ENCODE results near the gene TAF8. TPM values are rescaled to one million over a fixed set of nuclear protein-coding genes. Genes with fewer than 3 reads are reported as not detected.

TAF8 gene
- total RNA-seq, 1 donor from 2014 or later, result 21.9 TPM

GRCh38 chr6:42128460-42129359, 78.4 kb downstream of the TAF8 start:
- no peaks in the 10 kb centered on the region for H3K9me3 Mint-ChIP-seq (ENCODE audit: unreplicated experiment)
- H3K4me3 Mint-ChIP-seq (ENCODE audit: unreplicated experiment), result no peak overlapping the region
- H3K36me3 Mint-ChIP-seq (ENCODE audit: low read depth, unreplicated experiment), result no peaks in the 10 kb centered on the region
- TF ChIP-seq CTCF (IDR thresholded peaks at IDR 0.05; ENCODE audit: unreplicated experiment), result no peak
- peaks cover 3% of the 10 kb centered on the region for H3K4me1 Mint-ChIP-seq (ENCODE audit: unreplicated experiment)
- DNase-seq (ENCODE audit: low spot score), result no peak
- H3K27ac Mint-ChIP-seq (ENCODE audit: unreplicated experiment), result no peak overlapping the region
- H3K27me3 Mint-ChIP-seq (ENCODE audit: unreplicated experiment), result peaks cover 3% of the 10 kb centered on the region

- DNase-seq (ENCODE audit: low spot score), result no peak
- Mint-ChIP-seq H3K27ac (ENCODE audit: unreplicated experiment) (no peak overlapping the region), H3K36me3 (ENCODE audit: low read depth, unreplicated experiment) (no peaks in the 10 kb centered on the region), H3K27me3 (ENCODE audit: unreplicated experiment) (peaks cover 3% of the 10 kb centered on the region), H3K4me3 (ENCODE audit: unreplicated experiment) (no peak overlapping the region), H3K9me3 (ENCODE audit: unreplicated experiment) (no peaks in the 10 kb centered on the region), H3K4me1 (ENCODE audit: unreplicated experiment) (peaks cover 3% of the 10 kb centered on the region)
- TF ChIP-seq CTCF (IDR thresholded peaks at IDR 0.05; ENCODE audit: unreplicated experiment), result no peak
Observed at GRCh38 chr6:42129360-42129676, 79.0 kb downstream of the TAF8 start.

- no peak overlapping the region for H3K27ac Mint-ChIP-seq (ENCODE audit: unreplicated experiment)
- DNase-seq (ENCODE audit: low spot score), result no peak
- no peak for TF ChIP-seq CTCF (IDR thresholded peaks at IDR 0.05; ENCODE audit: unreplicated experiment)
- no peaks in the 10 kb centered on the region for H3K36me3 Mint-ChIP-seq (ENCODE audit: low read depth, unreplicated experiment)
- no peaks in the 10 kb centered on the region for H3K9me3 Mint-ChIP-seq (ENCODE audit: unreplicated experiment)
- H3K4me1 Mint-ChIP-seq (ENCODE audit: unreplicated experiment), result peaks cover 3% of the 10 kb centered on the region
- no peak overlapping the region for H3K4me3 Mint-ChIP-seq (ENCODE audit: unreplicated experiment)
- no peaks in the 10 kb centered on the region for H3K27me3 Mint-ChIP-seq (ENCODE audit: unreplicated experiment)
Observed at GRCh38 chr6:42131531-42131930, 81.2 kb downstream of the TAF8 start.

- H3K4me3 Mint-ChIP-seq (ENCODE audit: unreplicated experiment), result no peak overlapping the region
- H3K9me3 Mint-ChIP-seq (ENCODE audit: unreplicated experiment), result no peaks in the 10 kb centered on the region
- no peak for DNase-seq (ENCODE audit: low spot score)
- H3K36me3 Mint-ChIP-seq (ENCODE audit: low read depth, unreplicated experiment), result no peaks in the 10 kb centered on the region
- TF ChIP-seq CTCF (IDR thresholded peaks at IDR 0.05; ENCODE audit: unreplicated experiment), result no peak
- H3K27me3 Mint-ChIP-seq (ENCODE audit: unreplicated experiment), result no peaks in the 10 kb centered on the region
- peaks cover 18% of the 10 kb centered on the region for H3K4me1 Mint-ChIP-seq (ENCODE audit: unreplicated experiment)
- H3K27ac Mint-ChIP-seq (ENCODE audit: unreplicated experiment), result no peak overlapping the region
Observed at GRCh38 chr6:42133926-42134325, 83.6 kb downstream of the TAF8 start.

- H3K36me3 Mint-ChIP-seq (ENCODE audit: low read depth, unreplicated experiment), result no peaks in the 10 kb centered on the region
- DNase-seq (ENCODE audit: low spot score), result no peak
- no peak overlapping the region for H3K27ac Mint-ChIP-seq (ENCODE audit: unreplicated experiment)
- H3K4me1 Mint-ChIP-seq (ENCODE audit: unreplicated experiment), result peaks cover 26% of the 10 kb centered on the region
- no peaks in the 10 kb centered on the region for H3K27me3 Mint-ChIP-seq (ENCODE audit: unreplicated experiment)
- no peaks in the 10 kb centered on the region for H3K9me3 Mint-ChIP-seq (ENCODE audit: unreplicated experiment)
- H3K4me3 Mint-ChIP-seq (ENCODE audit: unreplicated experiment), result no peak overlapping the region
- no peak for TF ChIP-seq CTCF (IDR thresholded peaks at IDR 0.05; ENCODE audit: unreplicated experiment)
Observed at GRCh38 chr6:42135161-42135560, 84.8 kb downstream of the TAF8 start.
